HepG2 (cell line): ENCODE results near the gene METTL26. TPM values are rescaled to one million over a fixed set of nuclear protein-coding genes. Genes with fewer than 3 reads are reported as not detected.

Source experiments
- AGO1 ChIP-seq: fragments of 200-400 bp; formaldehyde crosslinking; IDR thresholded peaks from 2 replicates; pipeline ENCODE4 v1.6.1; 2017; ENCODE audit warnings: mild to moderate bottlenecking, low read depth, low read length, moderate library complexity; ENCODE audit not compliant: poor library complexity, severe bottlenecking
- CAMTA2 ChIP-seq: sonication (generic); formaldehyde crosslinking; IDR thresholded peaks from 2 replicates; pipeline ENCODE4 v1.4.0; 2020; ENCODE audit warnings: mild to moderate bottlenecking, missing genetic modification reagents, borderline replicate concordance
- DMAP1 ChIP-seq: IDR thresholded peaks from 2 replicates; pipeline ENCODE4 v1.6.1; 2016
- EEA1 ChIP-seq: sonication (generic); formaldehyde crosslinking; IDR thresholded peaks from 2 replicates; pipeline ENCODE4 v1.5.1; 2020; ENCODE audit warnings: mild to moderate bottlenecking, missing genetic modification reagents, borderline replicate concordance
- EP300 ChIP-seq, 3 experiments: sonication (generic) in 1 of 3; formaldehyde crosslinking in 1 of 3; IDR thresholded peaks; 2 replicates each; pipeline versions ENCODE4 v1.5.1 to v1.6.1; 2011 to 2020; ENCODE audit warnings: low read depth in 2 of 3, low read length in 2 of 3, borderline replicate concordance in 1 of 3, improper control_type of control experiment in 1 of 3, mild to moderate bottlenecking in 1 of 3, missing genetic modification reagents in 1 of 3, moderate library complexity in 1 of 3
- ETV5 ChIP-seq: IDR thresholded peaks from 2 replicates; pipeline ENCODE4 v1.6.1; 2018; ENCODE audit warnings: missing biosample characterization, missing genetic modification reagents, inconsistent platforms, borderline replicate concordance
- HDAC6 ChIP-seq: fragments of 200-600 bp; sonication (generic); IDR thresholded peaks from 2 replicates; pipeline ENCODE4 v1.7.0; 2017; ENCODE audit warnings: mild to moderate bottlenecking, antibody characterized with exemption, low read length, low read depth
- HNF4G ChIP-seq, 2 experiments: sonication (generic) in 1 of 2; formaldehyde crosslinking in 1 of 2; IDR thresholded peaks; 2 replicates each; pipeline versions ENCODE4 v1.4.0 to v1.6.1; 2011 to 2020; ENCODE audit warnings: borderline replicate concordance in 2 of 2, low read depth in 2 of 2, mild to moderate bottlenecking in 2 of 2, low read length in 1 of 2, missing genetic modification reagents in 1 of 2, moderate library complexity in 1 of 2
- KLF15 ChIP-seq: sonication (generic); formaldehyde crosslinking; IDR thresholded peaks from 2 replicates; pipeline ENCODE4 v1.8.1; 2023; ENCODE audit warnings: borderline replicate concordance, mild to moderate bottlenecking, inconsistent platforms, missing genetic modification reagents, mixed read lengths
- SRY ChIP-seq: sonication (generic); formaldehyde crosslinking; IDR thresholded peaks from 2 replicates; pipeline ENCODE4 v1.8.0; 2022; ENCODE audit warnings: mild to moderate bottlenecking, missing genetic modification reagents
- ZNF143 ChIP-seq: sonication (generic); formaldehyde crosslinking; IDR thresholded peaks from 2 replicates; pipeline ENCODE4 v1.4.0; 2020; ENCODE audit warnings: missing genetic modification reagents
- ZNF160 ChIP-seq: sonication (generic); formaldehyde crosslinking; IDR thresholded peaks from 2 replicates; pipeline ENCODE4 v1.8.0; 2022; ENCODE audit warnings: mild to moderate bottlenecking, inconsistent platforms, missing genetic modification reagents
- ZNF205 ChIP-seq: IDR thresholded peaks from 2 replicates; pipeline ENCODE4 v1.6.1; 2018; ENCODE audit warnings: missing biosample characterization, missing genetic modification reagents
- ZNF354B ChIP-seq: sonication (generic); formaldehyde crosslinking; IDR thresholded peaks from 2 replicates; pipeline ENCODE4 v1.8.0; 2022; ENCODE audit warnings: mild to moderate bottlenecking, missing genetic modification reagents
- ZNF547 ChIP-seq: sonication (generic); formaldehyde crosslinking; IDR thresholded peaks from 2 replicates; pipeline ENCODE4 v1.5.1; 2020; ENCODE audit warnings: mild to moderate bottlenecking, missing genetic modification reagents
- ZNF678 ChIP-seq: sonication (generic); formaldehyde crosslinking; IDR thresholded peaks from 2 replicates; pipeline ENCODE4 v1.4.0; 2020; ENCODE audit warnings: mild to moderate bottlenecking, missing genetic modification reagents
- ZNF766 ChIP-seq: sonication (generic); formaldehyde crosslinking; IDR thresholded peaks from 2 replicates; pipeline ENCODE4 v1.5.0; 2020; ENCODE audit warnings: missing genetic modification reagents, borderline replicate concordance
- polyA plus RNA-seq, 8 experiments: library from polyadenylated mRNA; depleted of rRNA in 3 of 8; stranded (reverse) in 7 of 8; unstranded in 1 of 8; fragments of >200 nt; fragmentation: Illumina TruSeq in 4 of 8; extraction: Trizol in 4 of 8; gene quantifications; 2 replicates each; pipeline versions ENCODE4 v1.2.1 to v1.2.3, GENCODE V29; 2011 to 2016; ENCODE audit warnings: low read depth in 4 of 8, missing spikeins in 1 of 8, mixed read lengths in 1 of 8; ENCODE audit not compliant: insufficient read depth in 1 of 8
- total RNA-seq, 5 experiments: library from RNA; depleted of rRNA; stranded (reverse); fragments of >200 nt; fragmentation: Illumina TruSeq; extraction: Trizol; gene quantifications; 2 replicates each; pipeline ENCODE4 v1.2.3, GENCODE V29; 2016; ENCODE audit warnings: low read depth in 1 of 5
- TF ChIP-seq, protein P1 (sequence below): sonication (generic); formaldehyde crosslinking; IDR thresholded peaks from 2 replicates; pipeline ENCODE4 v1.8.1; 2023; ENCODE audit warnings: missing genetic modification reagents, mild to moderate bottlenecking, borderline replicate concordance
- TF ChIP-seq, protein P2 (sequence below): sonication (generic); formaldehyde crosslinking; IDR thresholded peaks from 2 replicates; pipeline ENCODE4 v1.9.0; 2022; ENCODE audit warnings: low read depth, missing genetic modification reagents
- TF ChIP-seq, protein P3 (sequence below): sonication (generic); formaldehyde crosslinking; IDR thresholded peaks from 2 replicates; pipeline ENCODE4 v1.4.0; 2020; ENCODE audit warnings: missing genetic modification reagents, borderline replicate concordance
- TF ChIP-seq, protein P4 (sequence below): sonication (generic); formaldehyde crosslinking; IDR thresholded peaks from 2 replicates; pipeline ENCODE4 v1.5.1; 2020; ENCODE audit warnings: missing genetic modification reagents, mild to moderate bottlenecking, borderline replicate concordance

Gene METTL26
- total and polyA plus RNA-seq, 2 of the 13 experiments (the other 11 are each of a cell fraction or from before 2014, with no cell fraction given): 65.5 to 70.1 TPM

DNA sequence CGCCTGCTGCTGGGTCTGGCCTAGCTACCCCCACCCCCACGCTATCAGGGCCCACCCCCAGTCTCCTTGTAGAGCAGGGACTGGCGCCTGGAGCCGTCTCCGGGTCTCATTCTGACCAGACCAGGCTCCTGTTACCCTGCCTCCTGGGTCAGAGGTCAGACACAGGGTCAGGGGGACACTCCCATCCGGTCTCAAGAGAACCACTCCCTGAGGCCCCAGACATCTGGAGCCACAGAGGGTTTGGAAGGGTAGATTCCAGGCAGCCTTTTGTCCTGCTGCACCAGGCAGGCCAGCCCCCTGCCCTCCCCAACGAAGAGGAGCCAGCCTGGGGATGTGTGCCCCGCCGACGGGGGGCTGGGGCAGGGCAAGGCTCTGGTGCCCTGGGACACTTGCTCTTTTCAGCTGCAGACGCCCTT, 6.3 kb downstream of the METTL26 start (continued):
- TF ChIP-seq, protein P1, sequence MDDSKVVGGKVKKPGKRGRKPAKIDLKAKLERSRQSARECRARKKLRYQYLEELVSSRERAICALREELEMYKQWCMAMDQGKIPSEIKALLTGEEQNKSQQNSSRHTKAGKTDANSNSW (CRISPR knock-in tag): no peak
- TF ChIP-seq ETV5 (CRISPR knock-in tag) (peak; percentile 15; the same call in 1 of the 2 replicates), ZNF678 (0 out of 2 replicates have a peak, but pooled peaks have one; percentile 3), ZNF766 (CRISPR knock-in tag) (no peak), ZNF160 (CRISPR knock-in tag) (no peak), ZNF143 (CRISPR knock-in tag) (no peak), ZNF205 (CRISPR knock-in tag) (no peak), CAMTA2 (CRISPR knock-in tag) (no peak), ZNF354B (no peak), DMAP1 (CRISPR knock-in tag) (0 out of 2 replicates have a peak, but pooled peaks have one; percentile 30), KLF15 (CRISPR knock-in tag) (no peak), EEA1 (CRISPR knock-in tag) (no peak), EP300 (IDR thresholded peaks at IDR 0.05; ENCODE audit: low read depth in 2 of 2, low read length in 2 of 2) (no peak), EP300 (CRISPR knock-in tag; IDR thresholded peaks at IDR 0.05; ENCODE audit: borderline replicate concordance) (no peak), ZNF547 (CRISPR knock-in tag) (0 out of 2 replicates have a peak, but pooled peaks have one; percentile 31), AGO1 (peak; percentile 73), HDAC6 (no peak), HNF4G (IDR thresholded peaks at IDR 0.05; ENCODE audit: borderline replicate concordance, low read depth, low read length) (no peak), HNF4G (CRISPR knock-in tag; IDR thresholded peaks at IDR 0.05; ENCODE audit: borderline replicate concordance, low read depth) (no peak), SRY (CRISPR knock-in tag) (no peak)
- TF ChIP-seq, protein P2, sequence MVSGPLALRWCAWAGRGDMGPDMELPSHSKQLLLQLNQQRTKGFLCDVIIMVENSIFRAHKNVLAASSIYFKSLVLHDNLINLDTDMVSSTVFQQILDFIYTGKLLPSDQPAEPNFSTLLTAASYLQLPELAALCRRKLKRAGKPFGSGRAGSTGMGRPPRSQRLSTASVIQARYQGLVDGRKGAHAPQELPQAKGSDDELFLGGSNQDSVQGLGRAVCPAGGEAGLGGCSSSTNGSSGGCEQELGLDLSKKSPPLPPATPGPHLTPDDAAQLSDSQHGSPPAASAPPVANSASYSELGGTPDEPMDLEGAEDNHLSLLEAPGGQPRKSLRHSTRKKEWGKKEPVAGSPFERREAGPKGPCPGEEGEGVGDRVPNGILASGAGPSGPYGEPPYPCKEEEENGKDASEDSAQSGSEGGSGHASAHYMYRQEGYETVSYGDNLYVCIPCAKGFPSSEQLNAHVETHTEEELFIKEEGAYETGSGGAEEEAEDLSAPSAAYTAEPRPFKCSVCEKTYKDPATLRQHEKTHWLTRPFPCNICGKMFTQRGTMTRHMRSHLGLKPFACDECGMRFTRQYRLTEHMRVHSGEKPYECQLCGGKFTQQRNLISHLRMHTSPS (CRISPR knock-in tag): no peak
- TF ChIP-seq, protein P3, sequence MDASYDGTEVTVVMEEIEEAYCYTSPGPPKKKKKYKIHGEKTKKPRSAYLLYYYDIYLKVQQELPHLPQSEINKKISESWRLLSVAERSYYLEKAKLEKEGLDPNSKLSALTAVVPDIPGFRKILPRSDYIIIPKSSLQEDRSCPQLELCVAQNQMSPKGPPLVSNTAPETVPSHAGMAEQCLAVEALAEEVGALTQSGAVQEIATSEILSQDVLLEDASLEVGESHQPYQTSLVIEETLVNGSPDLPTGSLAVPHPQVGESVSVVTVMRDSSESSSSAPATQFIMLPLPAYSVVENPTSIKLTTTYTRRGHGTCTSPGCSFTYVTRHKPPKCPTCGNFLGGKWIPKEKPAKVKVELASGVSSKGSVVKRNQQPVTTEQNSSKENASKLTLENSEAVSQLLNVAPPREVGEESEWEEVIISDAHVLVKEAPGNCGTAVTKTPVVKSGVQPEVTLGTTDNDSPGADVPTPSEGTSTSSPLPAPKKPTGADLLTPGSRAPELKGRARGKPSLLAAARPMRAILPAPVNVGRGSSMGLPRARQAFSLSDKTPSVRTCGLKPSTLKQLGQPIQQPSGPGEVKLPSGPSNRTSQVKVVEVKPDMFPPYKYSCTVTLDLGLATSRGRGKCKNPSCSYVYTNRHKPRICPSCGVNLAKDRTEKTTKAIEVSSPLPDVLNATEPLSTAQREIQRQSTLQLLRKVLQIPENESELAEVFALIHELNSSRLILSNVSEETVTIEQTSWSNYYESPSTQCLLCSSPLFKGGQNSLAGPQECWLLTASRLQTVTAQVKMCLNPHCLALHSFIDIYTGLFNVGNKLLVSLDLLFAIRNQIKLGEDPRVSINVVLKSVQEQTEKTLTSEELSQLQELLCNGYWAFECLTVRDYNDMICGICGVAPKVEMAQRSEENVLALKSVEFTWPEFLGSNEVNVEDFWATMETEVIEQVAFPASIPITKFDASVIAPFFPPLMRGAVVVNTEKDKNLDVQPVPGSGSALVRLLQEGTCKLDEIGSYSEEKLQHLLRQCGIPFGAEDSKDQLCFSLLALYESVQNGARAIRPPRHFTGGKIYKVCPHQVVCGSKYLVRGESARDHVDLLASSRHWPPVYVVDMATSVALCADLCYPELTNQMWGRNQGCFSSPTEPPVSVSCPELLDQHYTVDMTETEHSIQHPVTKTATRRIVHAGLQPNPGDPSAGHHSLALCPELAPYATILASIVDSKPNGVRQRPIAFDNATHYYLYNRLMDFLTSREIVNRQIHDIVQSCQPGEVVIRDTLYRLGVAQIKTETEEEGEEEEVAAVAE: no peak
- TF ChIP-seq, protein P4, sequence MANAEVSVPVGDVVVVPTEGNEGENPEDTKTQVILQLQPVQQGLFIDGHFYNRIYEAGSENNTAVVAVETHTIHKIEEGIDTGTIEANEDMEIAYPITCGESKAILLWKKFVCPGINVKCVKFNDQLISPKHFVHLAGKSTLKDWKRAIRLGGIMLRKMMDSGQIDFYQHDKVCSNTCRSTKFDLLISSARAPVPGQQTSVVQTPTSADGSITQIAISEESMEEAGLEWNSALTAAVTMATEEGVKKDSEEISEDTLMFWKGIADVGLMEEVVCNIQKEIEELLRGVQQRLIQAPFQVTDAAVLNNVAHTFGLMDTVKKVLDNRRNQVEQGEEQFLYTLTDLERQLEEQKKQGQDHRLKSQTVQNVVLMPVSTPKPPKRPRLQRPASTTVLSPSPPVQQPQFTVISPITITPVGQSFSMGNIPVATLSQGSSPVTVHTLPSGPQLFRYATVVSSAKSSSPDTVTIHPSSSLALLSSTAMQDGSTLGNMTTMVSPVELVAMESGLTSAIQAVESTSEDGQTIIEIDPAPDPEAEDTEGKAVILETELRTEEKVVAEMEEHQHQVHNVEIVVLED: no peak
